Endothelial cell (in vitro differentiated cells): ENCODE results near the gene DHRS12. TPM values are rescaled to one million over a fixed set of nuclear protein-coding genes. Genes with fewer than 3 reads are reported as not detected.

Experiments
- DNase-seq: peaks from one replicate; pipeline ENCODE4 v3.0.0; 2021; ENCODE audit warnings: low spot score
- H3K27ac Mint-ChIP-seq: one replicate; pipeline ENCODE4 v1.8.0; 2021; ENCODE audit warnings: mixed read lengths, inconsistent platforms; ENCODE audit not compliant: unreplicated experiment
- H3K27me3 Mint-ChIP-seq: one replicate; pipeline ENCODE4 v1.8.0; 2021; ENCODE audit warnings: mild to moderate bottlenecking, moderate library complexity, mixed read lengths, inconsistent platforms; ENCODE audit not compliant: unreplicated experiment
- H3K36me3 Mint-ChIP-seq: one replicate; pipeline ENCODE4 v1.8.0; 2021; ENCODE audit warnings: mild to moderate bottlenecking, low read depth, mixed read lengths, inconsistent platforms; ENCODE audit not compliant: unreplicated experiment
- H3K4me1 Mint-ChIP-seq: one replicate; pipeline ENCODE4 v1.8.0; 2021; ENCODE audit warnings: mild to moderate bottlenecking, mixed read lengths, inconsistent platforms; ENCODE audit not compliant: unreplicated experiment
- H3K4me3 Mint-ChIP-seq: one replicate; pipeline ENCODE4 v1.8.0; 2021; ENCODE audit warnings: mild to moderate bottlenecking, mixed read lengths, inconsistent platforms; ENCODE audit not compliant: unreplicated experiment
- H3K9me3 Mint-ChIP-seq: one replicate; pipeline ENCODE4 v1.8.0; 2021; ENCODE audit warnings: mixed read lengths, inconsistent platforms; ENCODE audit not compliant: unreplicated experiment
- total RNA-seq: library from RNA; stranded (reverse); fragmentation: NEBNext Ultra II Directional; extraction: Animal tissue kit (Norgen Biotek cat#: 25700); gene quantifications from one replicate; pipeline ENCODE4 v1.2.1, GENCODE V29; 2021; ENCODE audit not compliant: unreplicated experiment
- TF ChIP-seq, protein P1 (sequence below): fragments of 200-600 bp; sonication (generic); IDR thresholded peaks from one replicate; pipeline ENCODE4 v1.5.0; 2021; ENCODE audit warnings: antibody characterized with exemption; ENCODE audit not compliant: unreplicated experiment

Gene DHRS12
- total RNA-seq, 1 donor from 2014 or later = 13.3 TPM

DNA sequence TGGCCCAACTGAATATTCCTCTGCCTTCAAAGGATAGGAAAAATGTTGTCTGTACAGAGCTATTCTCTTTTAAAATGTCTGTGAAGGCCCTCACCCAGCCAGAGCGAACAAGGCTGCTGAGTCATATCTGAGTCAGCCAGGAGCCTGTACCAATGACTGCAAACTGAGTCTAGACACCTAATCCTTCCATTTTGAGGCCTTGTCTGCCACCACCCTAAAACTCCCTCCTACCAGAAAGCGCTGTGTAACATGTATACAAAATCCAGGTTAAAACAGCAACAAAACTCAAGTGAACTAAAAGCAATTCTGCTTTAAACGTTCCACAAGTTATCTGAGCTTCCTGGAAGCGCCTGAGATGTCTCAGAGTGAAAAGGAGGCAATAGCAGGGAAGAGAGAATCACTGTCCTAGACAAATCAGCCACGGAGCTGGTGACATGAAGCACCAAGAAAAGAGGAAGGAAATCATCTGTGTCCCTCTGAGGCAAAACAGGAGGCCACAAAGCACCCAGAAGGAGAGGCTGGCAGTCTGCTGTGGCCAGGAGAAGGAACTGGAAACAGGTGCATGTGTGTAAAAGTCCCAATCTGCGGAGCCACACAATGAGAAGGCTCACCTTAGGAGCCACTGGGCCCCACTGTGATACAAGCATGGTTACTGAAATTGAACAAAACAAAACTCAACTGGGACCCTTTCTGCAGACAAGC is 10.2 kb downstream of the DHRS12 start:
- Mint-ChIP-seq H3K27me3 (peaks cover 4% of the 10 kb centered on the region), H3K27ac (no peak overlapping the region), H3K36me3 (peaks cover 9% of the 10 kb centered on the region), H3K4me3 (no peak overlapping the region), H3K9me3 (no peaks in the 10 kb centered on the region), H3K4me1 (peaks cover 17% of the 10 kb centered on the region)
- no peak for DNase-seq
- TF ChIP-seq, protein P1, sequence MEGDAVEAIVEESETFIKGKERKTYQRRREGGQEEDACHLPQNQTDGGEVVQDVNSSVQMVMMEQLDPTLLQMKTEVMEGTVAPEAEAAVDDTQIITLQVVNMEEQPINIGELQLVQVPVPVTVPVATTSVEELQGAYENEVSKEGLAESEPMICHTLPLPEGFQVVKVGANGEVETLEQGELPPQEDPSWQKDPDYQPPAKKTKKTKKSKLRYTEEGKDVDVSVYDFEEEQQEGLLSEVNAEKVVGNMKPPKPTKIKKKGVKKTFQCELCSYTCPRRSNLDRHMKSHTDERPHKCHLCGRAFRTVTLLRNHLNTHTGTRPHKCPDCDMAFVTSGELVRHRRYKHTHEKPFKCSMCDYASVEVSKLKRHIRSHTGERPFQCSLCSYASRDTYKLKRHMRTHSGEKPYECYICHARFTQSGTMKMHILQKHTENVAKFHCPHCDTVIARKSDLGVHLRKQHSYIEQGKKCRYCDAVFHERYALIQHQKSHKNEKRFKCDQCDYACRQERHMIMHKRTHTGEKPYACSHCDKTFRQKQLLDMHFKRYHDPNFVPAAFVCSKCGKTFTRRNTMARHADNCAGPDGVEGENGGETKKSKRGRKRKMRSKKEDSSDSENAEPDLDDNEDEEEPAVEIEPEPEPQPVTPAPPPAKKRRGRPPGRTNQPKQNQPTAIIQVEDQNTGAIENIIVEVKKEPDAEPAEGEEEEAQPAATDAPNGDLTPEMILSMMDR = no peak

DNA sequence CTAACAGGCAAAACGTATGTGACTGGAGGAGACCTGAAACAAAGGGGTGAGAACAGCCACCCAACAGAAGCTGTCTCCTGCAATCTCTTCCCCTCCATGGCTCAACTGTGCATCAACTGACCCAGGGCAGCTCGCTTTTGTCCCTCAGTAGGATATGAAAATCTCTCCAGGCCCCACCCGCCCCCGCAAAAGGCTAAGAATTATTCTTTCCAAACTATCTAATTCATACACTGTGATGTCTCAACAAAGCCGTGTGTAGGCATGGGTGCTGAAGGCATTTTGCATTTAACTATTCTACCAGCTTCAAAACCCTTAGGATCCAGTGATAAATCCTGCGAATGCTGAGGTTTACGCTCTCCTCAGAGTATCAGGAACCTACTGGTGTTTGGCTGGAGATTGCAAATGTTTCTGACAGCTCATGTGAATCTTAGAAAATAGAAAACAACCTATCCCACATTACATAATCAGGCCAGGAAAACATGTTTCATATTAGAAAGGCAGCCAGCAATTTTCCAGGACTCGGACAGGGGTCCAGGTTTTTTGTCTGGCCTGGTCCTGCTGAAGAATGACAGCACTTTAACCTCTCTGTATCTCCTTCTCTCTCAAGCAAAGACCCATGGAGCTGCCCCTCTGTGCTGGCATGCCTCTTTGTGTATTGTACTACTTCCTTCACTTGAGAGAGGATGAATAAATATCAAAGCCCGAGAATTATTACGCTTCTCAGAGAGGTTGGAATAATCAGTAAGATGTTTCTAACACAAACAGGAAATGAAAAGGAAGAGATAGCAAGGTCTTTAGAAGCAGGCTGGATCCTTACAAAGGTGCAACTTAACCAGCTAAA is 17.3 kb downstream of the DHRS12 start:
- no peaks in the 10 kb centered on the region for H3K9me3 Mint-ChIP-seq
- peaks cover 8% of the 10 kb centered on the region for H3K36me3 Mint-ChIP-seq
- H3K4me3 Mint-ChIP-seq = no peak overlapping the region
- TF ChIP-seq, protein P1 = no peak
- H3K27ac Mint-ChIP-seq = no peak overlapping the region
- peaks cover 4% of the 10 kb centered on the region for H3K27me3 Mint-ChIP-seq
- DNase-seq = no peak
- peaks cover 9% of the 10 kb centered on the region for H3K4me1 Mint-ChIP-seq

DNA sequence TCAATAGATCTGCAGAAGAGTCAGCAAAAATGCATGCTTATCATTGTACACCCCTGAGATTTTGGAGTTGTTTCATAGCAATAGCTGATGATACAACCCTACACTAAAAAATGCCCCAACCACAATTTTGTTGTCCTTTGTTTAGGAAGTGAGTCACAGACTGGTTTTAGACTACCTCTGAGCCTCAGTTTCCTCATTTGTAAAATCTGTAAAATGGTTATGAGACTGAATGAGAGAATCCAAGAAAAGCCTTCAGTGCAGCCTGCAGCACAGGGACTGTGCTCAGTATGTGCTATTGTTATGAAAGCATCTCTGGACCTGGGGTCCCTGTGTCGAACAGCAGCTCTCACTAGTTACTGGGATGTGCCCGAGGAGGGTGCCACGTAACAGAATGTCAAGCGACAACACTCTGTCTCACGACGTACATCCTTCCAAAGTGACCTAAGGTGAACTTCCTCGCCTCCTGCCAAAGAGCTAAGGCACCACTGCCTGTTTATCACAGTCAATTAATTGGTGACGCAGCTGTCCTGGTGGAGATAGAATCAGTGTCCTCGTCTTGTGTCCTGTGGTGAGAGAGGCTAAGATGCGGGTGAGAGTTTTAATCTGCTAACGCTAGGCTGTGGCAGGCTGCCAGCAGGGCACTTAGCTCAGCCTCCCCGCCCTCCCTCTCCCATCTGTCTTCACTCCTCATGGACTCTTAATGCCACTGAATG is 18.1 kb downstream of the DHRS12 start:
- H3K4me1 Mint-ChIP-seq = peaks cover 9% of the 10 kb centered on the region
- no peak for DNase-seq
- no peak overlapping the region for H3K4me3 Mint-ChIP-seq
- no peak overlapping the region for H3K27ac Mint-ChIP-seq
- peaks cover 8% of the 10 kb centered on the region for H3K36me3 Mint-ChIP-seq
- H3K9me3 Mint-ChIP-seq = no peaks in the 10 kb centered on the region
- peaks cover 4% of the 10 kb centered on the region for H3K27me3 Mint-ChIP-seq
- TF ChIP-seq, protein P1 = no peak

DNA sequence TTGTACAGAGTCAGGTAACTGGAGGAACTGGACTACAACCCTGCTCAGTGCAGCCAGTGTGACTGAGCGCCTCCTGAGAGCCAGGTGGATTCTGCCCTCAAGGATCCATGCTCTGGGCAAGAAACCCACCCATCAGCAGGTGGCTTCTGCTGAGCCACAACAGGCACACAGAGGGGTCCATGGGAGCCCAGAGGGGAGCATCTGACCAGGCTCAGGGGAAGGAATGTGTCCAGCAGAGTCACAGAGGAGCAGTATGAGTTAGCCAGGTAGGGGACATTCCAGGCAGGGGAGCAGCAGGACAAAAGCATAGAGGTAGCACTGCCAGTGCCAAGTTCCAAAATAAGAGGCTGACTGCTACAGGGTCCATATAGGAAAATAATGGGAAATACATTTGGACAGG is 19.9 kb downstream of the DHRS12 start:
- peaks cover 12% of the 10 kb centered on the region for H3K4me1 Mint-ChIP-seq
- H3K9me3 Mint-ChIP-seq = no peaks in the 10 kb centered on the region
- H3K27me3 Mint-ChIP-seq = peaks cover 4% of the 10 kb centered on the region
- H3K36me3 Mint-ChIP-seq = peaks cover 3% of the 10 kb centered on the region
- H3K4me3 Mint-ChIP-seq = no peak overlapping the region
- TF ChIP-seq, protein P1 = no peak
- DNase-seq = no peak
- H3K27ac Mint-ChIP-seq = no peak overlapping the region
